SH-SY5Y (cell line): ENCODE data around the gene CPPED1.

ENCODE experiments used
- GATA2 ChIP-seq: IDR thresholded peaks from 2 replicates; pipeline ENCODE4 v1.6.1; 2011; ENCODE audit warnings: mild to moderate bottlenecking, low read depth, low read length
- GATA3 ChIP-seq: IDR thresholded peaks from 2 replicates; pipeline ENCODE4 v1.6.1; 2011; ENCODE audit warnings: low read depth, mild to moderate bottlenecking, low read length, moderate library complexity

DNA sequence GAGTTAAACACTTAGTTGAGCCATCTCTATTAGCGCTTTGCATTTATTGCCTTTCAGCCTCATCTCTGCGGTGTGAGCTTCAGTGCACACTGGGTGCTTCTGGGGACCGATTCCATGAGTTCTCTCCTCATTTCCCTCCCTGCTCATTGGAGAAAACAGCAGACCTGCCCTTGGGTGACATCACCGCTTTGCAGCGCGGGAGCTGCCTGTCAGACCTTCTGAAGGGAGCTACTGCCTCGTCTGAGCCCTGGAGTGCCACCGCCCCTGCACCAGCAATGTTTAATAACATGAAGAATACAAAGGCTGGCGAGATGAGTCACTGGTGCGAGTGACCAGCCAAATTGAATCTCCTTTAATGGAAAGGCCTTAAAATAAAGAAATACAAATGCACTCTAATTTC is 30.2 kb upstream of the CPPED1 start:
- no peak for TF ChIP-seq GATA2
- TF ChIP-seq GATA3, result no peak
